ENCODE measurements around the gene TMEM255B. TPM values are rescaled to one million over a fixed set of nuclear protein-coding genes. Genes with fewer than 3 reads are reported as not detected.

The TMEM255B gene
- total RNA-seq, 2 experiments from 2014 or later = 1.8 to 1.9 TPM

GRCh38 chr13:113801289-113801961 is 42.4 kb downstream of the TMEM255B start:
- ChIA-PET POLR2A (no interaction called here), CTCF (no interaction called here)
- H3K36me3 Mint-ChIP-seq (ENCODE audit: low read depth) = no peaks in the 10 kb centered on the region
- no peaks in the 10 kb centered on the region for H3K4me1 Mint-ChIP-seq (ENCODE audit: low read depth)
- H3K9me3 Mint-ChIP-seq (ENCODE audit: insufficient read depth) = no peaks in the 10 kb centered on the region
- no peak overlapping the region for H3K27ac Mint-ChIP-seq
- no peaks in the 10 kb centered on the region for H3K27me3 Mint-ChIP-seq (ENCODE audit: low read depth)
- no peak for DNase-seq
- no peak for ATAC-seq
- H3K4me3 Mint-ChIP-seq = no peak overlapping the region

- Mint-ChIP-seq H3K36me3 (ENCODE audit: low read depth) (no peaks in the 10 kb centered on the region), H3K27ac (no peak overlapping the region), H3K4me3 (no peak overlapping the region), H3K27me3 (ENCODE audit: low read depth) (no peaks in the 10 kb centered on the region), H3K4me1 (ENCODE audit: low read depth) (no peaks in the 10 kb centered on the region), H3K9me3 (ENCODE audit: insufficient read depth) (no peaks in the 10 kb centered on the region)
- CTCF ChIA-PET = no interaction called here
- ATAC-seq = peak; percentile 39
- POLR2A ChIA-PET = no interaction called here
- no peak for DNase-seq
Measured at GRCh38 chr13:113802090-113802531, 43.1 kb downstream of the TMEM255B start.

GRCh38 chr13:113802761-113803160 is 43.7 kb downstream of the TMEM255B start:
- no peak for DNase-seq
- Mint-ChIP-seq H3K4me3 (no peak overlapping the region), H3K4me1 (ENCODE audit: low read depth) (no peaks in the 10 kb centered on the region), H3K27ac (no peak overlapping the region), H3K36me3 (ENCODE audit: low read depth) (no peaks in the 10 kb centered on the region), H3K27me3 (ENCODE audit: low read depth) (no peaks in the 10 kb centered on the region), H3K9me3 (ENCODE audit: insufficient read depth) (peaks cover under 1% of the 10 kb centered on the region)
- ChIA-PET CTCF (no interaction called here), POLR2A (no interaction called here)
- no peak for ATAC-seq

- DNase-seq (no peak), ATAC-seq (no peak)
- ChIA-PET POLR2A (no interaction called here), CTCF (no interaction called here)
- Mint-ChIP-seq H3K27me3 (ENCODE audit: low read depth) (no peaks in the 10 kb centered on the region), H3K27ac (no peak overlapping the region), H3K9me3 (ENCODE audit: insufficient read depth) (peaks cover 4% of the 10 kb centered on the region), H3K4me1 (ENCODE audit: low read depth) (no peaks in the 10 kb centered on the region), H3K36me3 (ENCODE audit: low read depth) (peaks cover 2% of the 10 kb centered on the region), H3K4me3 (no peak overlapping the region)
Measured at GRCh38 chr13:113803409-113804016, 44.5 kb downstream of the TMEM255B start.

GRCh38 chr13:113804017-113804702 is 45.1 kb downstream of the TMEM255B start:
- DNase-seq (no peak), ATAC-seq (no peak)
- POLR2A ChIA-PET = no interaction called here
- Mint-ChIP-seq H3K4me1 (ENCODE audit: low read depth) (no peaks in the 10 kb centered on the region), H3K27me3 (ENCODE audit: low read depth) (no peaks in the 10 kb centered on the region), H3K27ac (no peak overlapping the region), H3K9me3 (ENCODE audit: insufficient read depth) (peaks cover 7% of the 10 kb centered on the region), H3K36me3 (ENCODE audit: low read depth) (peaks cover 2% of the 10 kb centered on the region), H3K4me3 (no peak overlapping the region)
- CTCF ChIA-PET = no interaction called here

- H3K9me3 Mint-ChIP-seq (ENCODE audit: insufficient read depth) = peaks cover 7% of the 10 kb centered on the region
- H3K27me3 Mint-ChIP-seq (ENCODE audit: low read depth) = no peaks in the 10 kb centered on the region
- ATAC-seq = no peak
- H3K36me3 Mint-ChIP-seq (ENCODE audit: low read depth) = peaks cover 2% of the 10 kb centered on the region
- H3K27ac Mint-ChIP-seq = no peak overlapping the region
- POLR2A ChIA-PET = no interaction called here
- no peak overlapping the region for H3K4me3 Mint-ChIP-seq
- CTCF ChIA-PET = no interaction called here
- H3K4me1 Mint-ChIP-seq (ENCODE audit: low read depth) = no peaks in the 10 kb centered on the region
- no peak for DNase-seq
Measured at GRCh38 chr13:113804703-113805430, 45.8 kb downstream of the TMEM255B start.

- ATAC-seq (no peak), DNase-seq (no peak)
- Mint-ChIP-seq H3K27ac (no peak overlapping the region), H3K9me3 (ENCODE audit: insufficient read depth) (peaks cover 7% of the 10 kb centered on the region), H3K4me1 (ENCODE audit: low read depth) (no peaks in the 10 kb centered on the region), H3K36me3 (ENCODE audit: low read depth) (peaks cover 2% of the 10 kb centered on the region), H3K4me3 (no peak overlapping the region), H3K27me3 (ENCODE audit: low read depth) (no peaks in the 10 kb centered on the region)
- POLR2A ChIA-PET = interaction anchor here (0.5 kb wide), 1 partner anchor 26 kb away, joined by 3 read pairs; no protein-coding TSS in a partner anchor
- CTCF ChIA-PET = no interaction called here
Measured at GRCh38 chr13:113805431-113806103, 46.5 kb downstream of the TMEM255B start.

GRCh38 chr13:113806104-113806471 is 47.1 kb downstream of the TMEM255B start:
- H3K4me1 Mint-ChIP-seq (ENCODE audit: low read depth) = no peaks in the 10 kb centered on the region
- ATAC-seq (no peak), DNase-seq (no peak)
- CTCF ChIA-PET = no interaction called here
- POLR2A ChIA-PET = no interaction called here
- no peak overlapping the region for H3K27ac Mint-ChIP-seq
- peaks cover 2% of the 10 kb centered on the region for H3K36me3 Mint-ChIP-seq (ENCODE audit: low read depth)
- peaks cover 7% of the 10 kb centered on the region for H3K9me3 Mint-ChIP-seq (ENCODE audit: insufficient read depth)
- H3K27me3 Mint-ChIP-seq (ENCODE audit: low read depth) = no peaks in the 10 kb centered on the region
- no peak overlapping the region for H3K4me3 Mint-ChIP-seq

GRCh38 chr13:113806526-113806925 is 47.5 kb downstream of the TMEM255B start:
- Mint-ChIP-seq H3K9me3 (ENCODE audit: insufficient read depth) (peaks cover 7% of the 10 kb centered on the region), H3K36me3 (ENCODE audit: low read depth) (peaks cover 2% of the 10 kb centered on the region), H3K27me3 (ENCODE audit: low read depth) (no peaks in the 10 kb centered on the region), H3K4me3 (no peak overlapping the region), H3K27ac (no peak overlapping the region), H3K4me1 (ENCODE audit: low read depth) (no peaks in the 10 kb centered on the region)
- no peak for ATAC-seq
- CTCF ChIA-PET = no interaction called here
- POLR2A ChIA-PET = no interaction called here
- DNase-seq = no peak

GRCh38 chr13:113808058-113808834 is 49.2 kb downstream of the TMEM255B start:
- H3K27me3 Mint-ChIP-seq (ENCODE audit: low read depth) = no peaks in the 10 kb centered on the region
- H3K36me3 Mint-ChIP-seq (ENCODE audit: low read depth) = peaks cover 2% of the 10 kb centered on the region
- ChIA-PET CTCF (no interaction called here), POLR2A (no interaction called here)
- H3K4me3 Mint-ChIP-seq = no peak overlapping the region
- no peak overlapping the region for H3K27ac Mint-ChIP-seq
- ATAC-seq (no peak), DNase-seq (no peak)
- H3K9me3 Mint-ChIP-seq (ENCODE audit: insufficient read depth) = peaks cover 7% of the 10 kb centered on the region
- H3K4me1 Mint-ChIP-seq (ENCODE audit: low read depth) = no peaks in the 10 kb centered on the region

GRCh38 chr13:113809934-113810333 is 50.9 kb downstream of the TMEM255B start:
- Mint-ChIP-seq H3K27me3 (ENCODE audit: low read depth) (no peaks in the 10 kb centered on the region), H3K4me1 (ENCODE audit: low read depth) (no peaks in the 10 kb centered on the region), H3K36me3 (ENCODE audit: low read depth) (peaks cover 2% of the 10 kb centered on the region), H3K9me3 (ENCODE audit: insufficient read depth) (peaks cover 7% of the 10 kb centered on the region), H3K27ac (no peak overlapping the region), H3K4me3 (no peak overlapping the region)
- POLR2A ChIA-PET = no interaction called here
- ATAC-seq (no peak), DNase-seq (no peak)
- CTCF ChIA-PET = no interaction called here
